Tibial nerve (tissue), 4 donors: ENCODE results near the gene ZNF697. TPM values are rescaled to one million over a fixed set of nuclear protein-coding genes. Genes with fewer than 3 reads are reported as not detected.

Source experiments
- DNase-seq, 2 donors: peaks; one replicate each; pipeline ENCODE4 v3.0.0-alpha.2; 2019; ENCODE audit warnings: low spot score in 2 of 2
- H3K27ac ChIP-seq, 4 donors: fragments of 200-600 bp; sonication (generic) in 3 of 4; one replicate each; pipeline ENCODE4 v1.5.1; 2017 to 2019; ENCODE audit warnings: mild to moderate bottlenecking in 1 of 4
- H3K27me3 ChIP-seq, 2 donors: fragments of 200-600 bp; sonication (generic) in 1 of 2; one replicate each; pipeline versions ENCODE4 v1.5.1 to v1.6.0; 2017 to 2019
- H3K36me3 ChIP-seq, 3 donors: fragments of 200-600 bp; sonication (generic); one replicate each; pipeline ENCODE4 v1.5.1; 2018 to 2019
- H3K4me1 ChIP-seq, 4 donors: fragments of 200-600 bp; sonication (generic) in 3 of 4; one replicate each; pipeline ENCODE4 v1.5.1; 2017 to 2019
- H3K4me3 ChIP-seq, 4 donors: fragments of 200-600 bp; sonication (generic) in 3 of 4; one replicate each; pipeline ENCODE4 v1.5.1; 2017 to 2019; ENCODE audit warnings: mild to moderate bottlenecking in 1 of 4, moderate library complexity in 1 of 4
- H3K9me3 ChIP-seq, 4 donors: fragments of 200-600 bp; sonication (generic) in 3 of 4; one replicate each; pipeline ENCODE4 v1.5.1; 2017 to 2019
- CTCF ChIP-seq, 5 experiments: fragments of 200-600 bp in 3 of 5; fragments of 450-650 bp in 2 of 5; sonication (generic) in 3 of 5; IDR thresholded peaks; one replicate each; pipeline ENCODE4 v1.5.1; 2016 to 2019; ENCODE audit warnings: antibody characterized with exemption in 5 of 5, mild to moderate bottlenecking in 3 of 5, moderate library complexity in 2 of 5
- EP300 ChIP-seq, 2 donors: sonication (generic); formaldehyde crosslinking; IDR thresholded peaks; one replicate each; pipeline ENCODE4 v1.6.1; 2017; ENCODE audit warnings: antibody characterized with exemption in 2 of 2, mild to moderate bottlenecking in 1 of 2
- POLR2A ChIP-seq, 2 donors: fragments of 450-650 bp; IDR thresholded peaks; one replicate each; pipeline ENCODE4 v1.6.1; 2017; ENCODE audit warnings: antibody characterized with exemption in 2 of 2, mild to moderate bottlenecking in 2 of 2, moderate library complexity in 2 of 2
- WGBS, 2 donors: methylation state at CpG; one replicate each; pipeline ENCODE4 v1.1.5; 2018; 5-methylcytosine and 5-hydroxymethylcytosine counted together
- total RNA-seq, 4 donors: library from RNA; depleted of rRNA; stranded (reverse); fragments of >200 nt; gene quantifications; one replicate each; pipeline ENCODE4 v1.1.0, GENCODE V29; 2016

The ZNF697 gene
- total RNA-seq, 4 donors from 2014 or later, result 3.3 to 9.0 (median 4.9) TPM

GRCh38 chr1:119687434-119688079, 39.5 kb upstream of the ZNF697 start:
- no peaks in the 10 kb centered on the region for H3K27me3 ChIP-seq
- no peak for DNase-seq
- TF ChIP-seq EP300 (IDR thresholded peaks at IDR 0.05) (no peak), CTCF (IDR thresholded peaks at IDR 0.05) (no peak), POLR2A (IDR thresholded peaks at IDR 0.05) (no peak)
- H3K9me3 ChIP-seq, result peaks cover 0 to 11% (median 0%) of the 10 kb centered on the region in 4 donors
- WGBS, 2 donors, result 68 to 75% methylated on average over 2 of the region's 2 CpGs
- H3K36me3 ChIP-seq, result no peaks in the 10 kb centered on the region
- no peaks in the 10 kb centered on the region for H3K4me1 ChIP-seq
- no peak overlapping the region for H3K27ac ChIP-seq
- no peak overlapping the region for H3K4me3 ChIP-seq

GRCh38 chr1:119686661-119687060, 38.6 kb upstream of the ZNF697 start:
- Histone ChIP-seq H3K27me3 (no peaks in the 10 kb centered on the region), H3K27ac (no peak overlapping the region), H3K9me3 (peaks cover 0 to 2% (median 0%) of the 10 kb centered on the region in 4 donors), H3K4me1 (no peaks in the 10 kb centered on the region), H3K36me3 (no peaks in the 10 kb centered on the region), H3K4me3 (no peak overlapping the region)
- no peak for DNase-seq
- WGBS, 2 donors, result 87 to 89% methylated on average over 3 of the region's 3 CpGs
- TF ChIP-seq POLR2A (IDR thresholded peaks at IDR 0.05), result no peak
- TF ChIP-seq CTCF (IDR thresholded peaks at IDR 0.05), result no peak
- no peak for TF ChIP-seq EP300 (IDR thresholded peaks at IDR 0.05)

- 86 to 87% methylated on average over 1 of the region's 1 CpG for WGBS, 2 donors
- no peaks in the 10 kb centered on the region for H3K36me3 ChIP-seq
- H3K4me1 ChIP-seq, result no peaks in the 10 kb centered on the region
- no peaks in the 10 kb centered on the region for H3K27me3 ChIP-seq
- H3K4me3 ChIP-seq, result no peak overlapping the region
- TF ChIP-seq POLR2A (IDR thresholded peaks at IDR 0.05), result no peak
- TF ChIP-seq CTCF (IDR thresholded peaks at IDR 0.05), result no peak
- no peak for TF ChIP-seq EP300 (IDR thresholded peaks at IDR 0.05)
- H3K9me3 ChIP-seq, result no peaks in the 10 kb centered on the region
- DNase-seq, result no peak
- no peak overlapping the region for H3K27ac ChIP-seq
These were observed 35.8 kb upstream of the ZNF697 start for GRCh38 chr1:119683893-119684292.

GRCh38 chr1:119682141-119682540, 34.1 kb upstream of the ZNF697 start:
- no peak overlapping the region for H3K4me3 ChIP-seq
- no peak overlapping the region for H3K27ac ChIP-seq
- peaks cover 0 to 3% (median 0%) of the 10 kb centered on the region in 4 donors for H3K4me1 ChIP-seq
- H3K9me3 ChIP-seq, result no peaks in the 10 kb centered on the region
- no peaks in the 10 kb centered on the region for H3K36me3 ChIP-seq
- TF ChIP-seq CTCF (IDR thresholded peaks at IDR 0.05) (no peak), EP300 (IDR thresholded peaks at IDR 0.05) (no peak)
- H3K27me3 ChIP-seq, result no peaks in the 10 kb centered on the region
- no peak for DNase-seq

GRCh38 chr1:119681560-119681959, 33.5 kb upstream of the ZNF697 start:
- no peak for DNase-seq
- Histone ChIP-seq H3K9me3 (no peaks in the 10 kb centered on the region), H3K27ac (no peak overlapping the region), H3K4me3 (no peak overlapping the region), H3K4me1 (peaks cover 0 to 4% (median 0%) of the 10 kb centered on the region in 4 donors), H3K36me3 (no peaks in the 10 kb centered on the region), H3K27me3 (no peaks in the 10 kb centered on the region)
- 86 to 96% methylated on average over 2 of the region's 2 CpGs for WGBS, 2 donors
- no peak for TF ChIP-seq EP300 (IDR thresholded peaks at IDR 0.05)
- no peak for TF ChIP-seq CTCF (IDR thresholded peaks at IDR 0.05)
- TF ChIP-seq POLR2A (IDR thresholded peaks at IDR 0.05), result no peak
